GM19324 (cell line): ENCODE measurements around the gene TBC1D7.
"Not testable (repeated sequence)": the region's sequence is repeated elsewhere in the genome, so short reads cannot be mapped to it uniquely, and the experiment has no call there.

Experiments used
- ATAC-seq: cut with Tn5 transposase; IDR thresholded peaks from one replicate; pipeline ENCODE4 v1.9.1; 2021; ENCODE audit warnings: mild to moderate bottlenecking, moderate library complexity; ENCODE audit not compliant: unreplicated experiment, low FRiP score

The TBC1D7 gene

DNA sequence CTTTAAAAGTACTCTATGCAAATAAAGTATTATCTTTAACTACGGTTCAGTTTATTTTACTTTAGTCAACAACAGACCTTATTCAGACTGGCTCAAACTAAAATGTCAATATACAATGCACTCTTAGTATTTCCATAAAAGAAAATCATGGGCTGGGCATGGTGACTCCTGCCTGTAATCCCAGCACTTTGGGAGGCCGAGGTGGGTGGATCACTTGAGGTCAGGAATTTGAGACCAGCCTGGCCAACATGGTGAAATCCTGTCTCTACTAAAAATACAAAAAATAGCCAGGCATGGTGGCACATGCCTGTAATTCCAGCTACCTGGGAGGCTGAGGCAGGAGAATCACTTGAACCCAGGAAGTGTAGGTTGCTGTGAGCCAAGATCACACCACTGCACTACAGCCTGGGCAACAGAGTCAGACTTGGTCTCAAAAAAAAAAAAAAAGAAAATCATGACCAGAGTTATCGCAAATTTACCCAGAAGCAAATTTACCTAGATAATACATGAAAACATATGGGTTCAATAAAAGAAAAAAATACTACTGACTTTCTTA is 2.2 kb downstream of the TBC1D7 start:
- not testable (repeated sequence) for ATAC-seq

DNA sequence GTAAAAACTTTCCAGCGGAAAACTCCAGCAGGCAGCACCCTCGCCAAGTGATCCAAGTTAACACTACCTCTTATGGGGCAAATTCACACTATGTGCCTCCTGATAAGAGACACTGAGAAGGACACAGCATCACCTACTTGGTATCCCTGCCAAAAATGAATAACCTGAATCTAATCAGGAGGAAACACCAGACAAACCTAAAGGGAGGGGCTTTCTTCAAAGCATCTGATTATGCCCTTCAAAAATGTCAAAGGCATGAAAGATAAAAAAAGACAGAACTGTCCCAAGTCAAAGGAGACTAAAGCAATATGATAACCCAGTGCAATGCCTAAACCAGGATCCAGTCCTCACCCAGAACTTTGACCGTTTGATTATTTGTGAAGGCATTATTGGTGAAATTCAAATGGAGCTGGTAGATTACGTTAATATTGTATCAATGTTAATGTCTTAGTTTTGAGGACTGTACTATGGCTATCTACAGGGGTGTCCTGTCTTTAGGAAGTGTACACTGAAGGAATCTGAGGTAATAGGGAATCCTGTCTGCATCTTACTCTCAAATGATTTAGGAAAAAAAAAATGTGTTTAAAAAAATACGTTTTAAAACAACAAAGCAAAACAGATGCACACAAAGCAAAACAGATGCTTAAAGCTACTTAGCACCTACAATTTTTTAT is 8.3 kb downstream of the TBC1D7 start:
- ATAC-seq = no peak

DNA sequence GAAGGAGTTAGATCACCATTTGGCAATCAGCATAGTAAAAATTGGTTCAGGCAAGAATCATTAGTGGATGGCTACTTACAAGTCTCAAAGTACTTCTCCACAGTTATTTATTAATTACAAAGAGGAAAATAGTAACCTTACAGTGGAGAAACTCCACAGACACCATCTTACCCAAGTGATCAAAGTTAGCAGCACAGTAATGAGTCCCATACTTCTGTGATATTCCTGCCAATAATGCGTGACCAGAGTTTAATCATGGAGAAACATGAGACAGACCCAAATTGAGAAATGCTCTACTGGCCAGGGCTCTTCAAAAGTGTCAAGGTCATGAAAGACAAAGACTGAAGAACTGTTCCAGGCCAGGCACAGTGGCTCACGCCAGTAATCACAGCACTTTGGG is 9.5 kb downstream of the TBC1D7 start:
- no peak for ATAC-seq

DNA sequence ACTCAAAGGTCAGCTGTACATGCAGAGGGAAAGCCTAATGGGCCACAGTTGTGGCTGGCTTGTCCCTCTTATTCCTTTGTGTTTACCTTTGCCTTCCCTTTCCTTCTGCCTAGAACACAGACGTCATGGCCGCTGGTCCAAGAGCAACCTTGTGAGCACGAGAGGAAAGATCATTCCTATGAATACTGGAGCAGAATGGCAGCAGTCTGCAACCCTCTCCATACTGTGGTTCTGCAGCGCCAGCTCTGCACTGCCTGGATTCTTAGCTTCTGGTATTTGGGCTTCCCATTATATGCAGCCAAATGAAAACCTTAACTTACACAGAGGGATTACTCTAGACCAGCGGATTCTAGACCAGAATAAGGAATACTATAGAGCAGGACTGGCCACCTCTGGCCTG is 12.4 kb downstream of the TBC1D7 start:
- ATAC-seq = no peak

DNA sequence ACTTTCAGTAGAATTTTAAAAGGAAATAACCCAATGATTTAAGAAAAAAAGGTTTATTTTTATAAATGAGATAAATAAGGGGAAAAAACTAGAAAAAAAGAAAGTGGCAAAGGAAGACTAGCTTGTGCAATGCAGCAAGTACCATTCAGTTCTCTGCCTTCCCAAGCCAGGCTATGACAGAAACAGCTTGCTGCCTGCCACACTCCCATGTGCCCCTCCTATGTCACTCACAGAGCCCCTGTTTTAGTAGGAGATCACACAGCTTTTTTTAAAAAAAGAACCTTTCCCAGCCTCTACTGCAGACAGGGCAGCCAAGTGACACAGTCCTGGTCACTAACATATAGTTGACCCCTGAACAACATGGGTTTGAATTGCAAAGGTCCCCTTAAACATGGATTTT is 13.5 kb downstream of the TBC1D7 start:
- ATAC-seq = no peak

DNA sequence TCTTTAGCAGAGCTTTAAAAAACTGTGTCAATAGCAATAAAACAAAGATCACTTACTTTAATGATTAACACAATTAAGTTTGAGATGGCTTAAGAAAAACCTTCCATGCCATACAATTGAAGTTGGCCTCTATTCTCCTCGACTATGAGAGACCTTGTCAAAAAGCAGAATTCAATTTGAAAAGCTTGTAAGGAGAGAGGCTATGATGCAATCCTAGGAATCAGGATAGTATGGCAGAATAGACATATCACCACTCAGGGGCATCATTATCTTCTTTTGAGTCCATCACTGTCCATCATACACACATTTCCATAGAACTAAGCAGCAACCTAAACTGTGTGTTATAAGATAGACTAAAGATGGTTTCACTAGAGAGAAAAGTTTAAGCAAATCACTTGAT is 17.2 kb downstream of the TBC1D7 start:
- no peak for ATAC-seq

DNA sequence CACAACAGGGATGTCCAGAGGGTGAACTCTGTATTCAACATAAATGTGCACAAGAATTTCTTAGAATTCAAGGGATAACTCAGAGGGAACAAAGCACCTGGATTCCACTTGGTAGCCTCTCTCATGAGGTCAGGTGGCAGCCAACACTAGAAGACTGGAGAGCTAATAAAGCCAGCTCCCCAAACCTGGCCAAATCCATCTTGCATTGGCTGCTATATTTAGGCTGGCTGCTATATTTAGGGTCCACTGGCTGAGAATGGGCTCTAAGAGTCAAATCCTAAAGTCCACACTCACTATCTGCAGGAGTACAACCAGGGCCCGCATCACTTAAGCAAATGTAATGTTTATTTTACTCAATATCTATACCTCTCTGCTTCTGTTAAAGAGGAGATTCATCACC is 20.0 kb downstream of the TBC1D7 start:
- ATAC-seq = no peak

DNA sequence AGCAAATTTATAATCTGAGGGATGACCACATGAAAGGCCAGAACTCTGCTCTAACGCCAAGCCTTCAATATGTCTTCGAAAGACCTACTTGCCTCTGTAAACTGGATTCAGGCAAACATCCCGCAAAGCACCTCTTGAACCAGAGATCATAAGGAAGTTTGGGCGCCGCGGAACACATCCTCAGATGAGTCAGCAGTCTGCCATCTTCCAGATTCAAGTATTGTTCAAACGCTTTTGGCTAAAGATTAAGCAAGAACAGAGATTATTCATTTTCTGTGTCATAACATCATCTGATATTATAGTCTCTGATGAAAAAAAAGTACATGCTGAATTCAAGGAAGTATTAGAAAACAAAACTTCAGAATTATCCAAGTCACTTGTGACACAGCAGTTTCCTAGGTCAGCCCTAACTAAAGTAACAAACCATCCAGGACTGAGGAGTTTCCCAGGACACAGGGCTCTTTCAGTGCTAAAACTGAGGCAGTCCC is 20.8 kb downstream of the TBC1D7 start:
- ATAC-seq = no peak

DNA sequence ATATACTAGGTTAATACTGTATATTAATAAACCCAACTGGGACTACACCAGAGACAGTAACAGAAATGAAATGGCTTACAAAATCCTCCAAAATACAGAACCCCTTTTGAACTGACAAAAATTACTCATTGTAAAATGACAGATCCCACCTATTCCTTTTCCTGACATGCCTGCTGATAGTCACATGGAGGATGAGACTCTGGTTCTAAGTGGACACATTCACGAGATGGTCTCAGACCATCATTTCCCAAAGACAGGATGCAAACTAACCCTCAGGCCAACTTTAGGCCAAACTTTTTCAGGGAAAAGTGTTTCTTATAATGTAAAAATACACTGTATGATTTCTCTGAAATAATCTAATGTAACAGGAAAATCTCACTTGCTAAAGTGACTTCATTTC is 22.5 kb downstream of the TBC1D7 start:
- ATAC-seq = no peak

DNA sequence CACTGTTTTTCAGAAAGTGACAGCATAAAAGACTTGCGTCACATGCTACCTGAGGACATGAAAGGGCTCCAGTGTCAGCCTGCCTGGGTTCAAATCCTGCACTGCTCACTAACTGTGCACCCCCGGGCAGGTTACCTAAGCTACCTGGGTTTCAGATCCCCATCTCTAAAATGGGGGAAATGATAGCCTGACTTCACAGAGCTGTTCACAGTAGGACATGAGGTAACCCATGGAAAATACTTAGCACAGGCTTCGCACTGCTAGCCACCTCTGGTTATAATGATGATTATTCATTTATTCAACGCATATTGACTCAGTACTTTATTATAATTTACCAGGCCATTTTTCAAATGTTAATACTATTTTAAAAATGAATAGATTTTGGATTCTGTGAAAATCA is 23.0 kb downstream of the TBC1D7 start:
- ATAC-seq = no peak

DNA sequence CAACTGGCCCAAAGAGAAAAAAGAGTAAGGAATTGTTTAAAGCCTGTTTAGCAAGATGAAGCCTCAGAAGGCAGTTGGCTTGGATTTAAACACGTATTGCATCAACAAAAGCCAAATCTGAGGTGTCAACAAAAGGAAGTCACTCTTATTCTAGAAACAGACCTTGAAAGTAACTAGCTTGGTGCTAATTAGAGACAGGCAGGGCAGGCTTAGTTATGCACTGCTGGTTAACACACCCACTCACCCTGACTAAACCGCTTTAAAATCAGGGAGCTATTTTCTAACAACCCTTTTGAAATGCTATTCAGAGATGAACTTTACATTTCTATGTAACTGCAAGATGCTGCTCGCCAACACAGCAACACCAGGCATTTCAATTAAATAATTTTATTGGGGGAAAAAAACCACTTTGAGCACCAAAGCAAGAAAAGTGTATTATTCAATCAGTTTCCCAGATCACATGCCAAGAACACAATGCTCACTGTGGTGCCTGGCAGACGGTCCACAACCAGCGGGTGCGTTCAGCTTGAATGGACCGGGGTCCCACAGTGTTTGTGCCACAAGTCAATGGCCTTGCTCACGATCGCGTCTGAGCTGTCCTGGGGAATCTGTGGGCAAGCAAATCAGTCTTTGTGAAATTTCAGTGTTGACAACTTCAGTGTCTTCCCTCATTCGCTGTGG is 23.6 kb downstream of the TBC1D7 start:
- ATAC-seq = no peak

DNA sequence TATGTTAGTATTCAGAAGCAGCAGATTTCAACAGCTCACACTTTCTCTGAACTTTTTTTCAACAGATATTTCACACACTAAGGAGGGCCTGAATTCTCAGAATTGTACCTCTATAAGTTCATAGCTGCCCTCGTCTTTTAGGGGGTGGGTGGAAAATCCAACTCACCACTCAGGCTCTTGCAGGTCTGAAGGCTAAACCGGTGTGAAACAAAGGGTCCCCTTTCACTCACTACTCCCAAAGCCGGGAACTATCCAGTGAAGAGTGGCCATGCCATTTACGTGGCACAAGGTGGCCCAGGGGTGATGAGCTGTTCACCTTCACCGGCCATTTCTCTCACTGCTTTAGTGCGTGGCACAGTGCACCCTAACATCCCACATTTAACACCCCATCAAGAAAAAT is 24.2 kb downstream of the TBC1D7 start:
- ATAC-seq = no peak

DNA sequence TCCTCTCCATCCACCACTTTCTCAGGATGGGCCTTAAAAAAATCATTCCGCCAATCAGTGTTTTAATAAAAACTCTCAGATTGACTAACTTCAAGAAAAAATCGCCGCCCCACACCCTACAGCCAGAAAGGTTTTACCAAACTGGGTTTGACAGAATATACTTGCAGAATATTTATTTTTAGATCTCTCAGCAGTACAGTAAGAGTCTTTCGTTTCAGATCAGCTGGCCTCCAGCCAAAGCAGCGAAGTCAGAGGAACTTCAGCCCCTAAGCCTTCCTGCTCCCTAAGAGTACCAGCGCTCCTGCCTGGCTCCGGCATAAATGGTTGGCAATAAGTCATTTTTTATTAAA is 24.7 kb downstream of the TBC1D7 start:
- ATAC-seq = peak; percentile 62

DNA sequence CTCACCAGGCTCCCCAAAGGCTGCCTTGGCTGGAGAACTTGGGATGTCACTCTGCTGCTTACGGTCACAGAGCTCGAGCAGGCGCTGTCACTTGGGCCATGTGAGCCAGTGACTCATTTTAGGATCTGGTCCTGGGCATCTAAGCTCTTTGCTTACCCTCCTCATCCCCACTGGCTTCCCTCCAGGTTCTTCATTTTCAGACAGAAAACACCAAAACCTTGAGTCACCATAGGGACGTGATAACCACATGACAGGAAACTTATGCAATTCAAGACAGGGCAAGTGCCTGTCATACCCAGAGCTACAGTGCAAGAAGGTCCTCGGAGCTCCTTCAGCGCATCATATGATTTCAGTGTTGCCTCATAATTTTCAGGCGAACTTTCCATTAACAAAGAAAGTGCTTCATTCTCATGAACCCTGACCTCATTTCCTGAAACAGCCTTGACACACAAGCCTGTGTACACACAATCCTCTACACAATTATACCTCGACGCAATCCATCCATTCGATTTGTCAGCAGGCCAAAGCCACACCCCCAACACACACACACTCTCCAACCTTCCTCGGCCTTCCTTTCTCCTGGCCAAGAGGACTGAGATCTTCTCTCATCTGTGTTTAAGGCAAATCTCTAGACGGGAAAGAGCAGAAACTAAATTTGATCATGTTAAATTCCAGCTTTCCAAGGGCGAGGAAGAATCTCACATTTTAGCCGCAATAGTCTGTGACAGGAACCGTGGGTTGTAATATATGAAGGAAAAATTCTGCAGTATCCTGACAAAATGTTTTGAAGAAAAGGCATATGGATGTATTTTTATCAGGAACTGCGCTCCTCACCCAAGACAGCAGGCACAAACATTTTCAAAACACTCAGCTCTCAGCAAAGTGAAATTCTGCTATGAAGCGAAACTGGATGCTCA is 25.3 kb downstream of the TBC1D7 start:
- peak; percentile 51 for ATAC-seq

DNA sequence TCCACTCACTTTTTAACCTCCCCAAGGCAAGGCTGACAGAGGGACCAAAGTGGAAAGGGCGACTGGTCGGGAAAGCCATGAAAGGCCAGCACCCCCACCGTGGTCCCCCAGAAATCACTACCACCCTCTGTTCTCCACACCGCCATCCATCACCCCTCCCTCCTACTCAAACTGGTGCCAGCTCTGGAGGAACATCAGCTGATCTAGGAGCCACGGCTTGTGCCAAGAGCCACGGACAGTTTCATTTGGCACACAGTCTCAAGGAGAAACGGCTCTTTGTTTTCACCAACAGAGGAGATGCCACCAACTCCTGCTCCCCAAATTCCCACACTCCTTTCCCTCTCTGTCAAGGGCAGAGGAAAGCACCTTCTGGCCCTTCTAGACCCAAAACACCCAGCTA is 26.0 kb downstream of the TBC1D7 start:
- no peak for ATAC-seq

DNA sequence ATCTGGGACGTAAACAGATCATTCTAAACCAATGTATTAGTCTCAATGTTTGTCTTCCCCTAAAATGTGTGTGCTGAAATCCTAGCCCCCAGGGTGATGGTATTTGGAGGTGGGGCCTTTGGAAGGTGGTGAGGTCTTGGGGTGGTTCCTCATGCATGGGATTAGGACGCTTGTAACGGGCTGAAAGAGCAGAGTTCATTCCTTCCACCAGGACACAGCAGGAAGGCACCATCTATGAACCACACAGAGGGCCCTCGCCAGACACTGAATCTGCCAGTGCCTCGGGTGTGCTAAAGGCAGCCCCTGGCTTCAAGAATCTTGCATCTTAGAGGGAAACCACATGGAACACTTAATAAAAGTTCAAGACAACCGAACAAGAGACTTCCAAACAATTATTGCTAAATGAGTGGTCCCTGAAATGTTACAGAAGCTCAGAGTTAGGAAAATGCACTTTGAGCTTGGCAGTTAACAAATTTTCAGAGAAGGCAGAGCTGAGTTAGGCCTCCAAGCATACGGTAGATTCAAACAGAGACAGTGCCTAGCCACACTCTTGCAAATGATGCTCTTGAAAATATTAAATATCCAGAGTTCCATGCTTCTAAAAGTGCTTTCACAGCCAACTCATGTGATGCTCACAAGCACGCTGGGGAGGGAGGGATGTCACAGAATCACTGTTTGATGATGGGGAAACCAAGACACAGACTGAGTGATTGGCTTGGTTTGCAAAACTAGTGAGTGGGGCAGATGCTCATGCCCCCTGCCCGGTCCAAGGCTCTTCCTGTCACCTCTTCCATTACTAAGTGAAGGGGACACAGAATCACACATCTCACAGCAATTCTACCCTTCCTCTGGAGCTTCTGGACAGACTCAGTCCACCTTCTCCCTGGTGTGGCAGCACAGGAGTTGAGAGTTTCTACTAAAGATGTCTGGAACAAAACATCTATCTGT is 27.4 kb downstream of the TBC1D7 start:
- no peak for ATAC-seq

DNA sequence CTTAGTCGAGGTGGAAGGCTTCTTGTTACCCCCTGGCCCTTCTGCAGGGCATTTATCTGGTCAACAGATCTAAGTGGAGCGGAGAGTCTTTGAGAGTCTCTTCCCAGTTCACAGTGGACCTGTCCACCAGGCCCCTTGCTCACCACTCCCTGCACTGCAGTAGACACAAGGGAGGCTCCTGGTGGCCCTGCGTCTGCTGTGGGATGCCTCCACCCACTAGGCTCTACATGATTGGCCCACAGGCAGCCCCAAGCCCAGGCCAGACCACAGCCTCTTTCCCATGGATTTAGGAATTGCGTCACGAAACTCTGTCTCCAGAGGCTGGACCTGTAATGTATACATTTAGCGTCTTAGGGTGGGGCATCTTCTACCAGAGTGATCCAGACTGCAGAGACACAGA is 28.4 kb downstream of the TBC1D7 start:
- no peak for ATAC-seq

DNA sequence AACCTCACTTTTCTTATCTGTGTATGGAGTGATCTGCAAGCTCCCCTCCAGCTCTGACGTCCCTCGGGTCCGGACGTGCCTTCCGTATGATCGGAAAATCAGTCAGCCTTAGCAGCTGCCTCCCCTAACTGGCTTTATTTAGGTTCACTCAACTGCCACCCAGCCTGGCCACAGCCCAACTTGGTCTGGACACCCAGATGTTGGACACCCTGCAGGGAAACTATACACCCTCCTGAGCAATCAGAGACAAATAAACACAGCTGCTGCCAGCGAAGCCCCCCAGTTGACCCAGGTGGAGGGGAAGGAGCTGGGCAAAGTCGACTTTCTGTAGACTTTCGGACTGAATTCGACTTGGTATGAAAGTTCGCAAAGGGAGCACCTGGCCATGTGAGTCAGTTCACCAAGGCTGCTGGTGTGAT is 28.9 kb downstream of the TBC1D7 start:
- ATAC-seq = no peak

DNA sequence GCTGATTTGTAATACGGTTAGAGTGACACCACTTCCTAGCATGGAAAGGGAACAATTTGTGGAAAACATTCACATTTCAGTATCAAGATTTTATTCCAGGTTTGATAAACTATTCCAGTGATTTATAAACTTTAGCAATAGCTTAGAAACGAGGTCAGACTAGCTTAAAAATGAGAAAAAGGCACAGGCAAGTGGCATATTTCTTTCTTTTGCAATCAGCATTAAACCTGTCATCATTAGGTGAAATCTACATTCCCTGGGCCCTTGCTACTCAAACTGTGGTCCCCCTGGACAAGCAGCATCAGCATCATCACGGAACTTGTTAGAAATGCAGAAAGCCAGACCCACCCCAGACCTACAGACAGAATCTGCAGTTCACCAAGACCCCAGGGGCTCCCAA is 29.9 kb downstream of the TBC1D7 start:
- ATAC-seq = no peak

DNA sequence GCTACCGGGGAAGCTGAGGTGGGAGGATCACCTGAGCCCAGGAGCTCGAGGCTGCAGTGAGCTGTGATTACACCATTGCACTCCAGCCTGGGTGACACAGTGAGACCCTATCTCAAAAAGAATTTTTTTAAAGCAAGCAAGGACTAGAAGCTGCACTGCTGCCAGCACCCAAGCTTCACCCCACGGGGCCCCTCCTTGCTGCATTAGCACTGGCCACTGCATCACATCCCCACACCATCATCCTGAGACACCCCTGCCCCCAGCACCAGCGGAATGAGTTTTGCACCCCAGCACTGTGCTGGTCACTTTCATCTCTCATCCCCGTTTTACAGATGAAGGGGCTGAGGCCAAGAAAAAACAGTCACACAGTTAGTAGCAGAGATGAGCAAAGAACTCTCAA is 30.9 kb downstream of the TBC1D7 start:
- no peak for ATAC-seq
